Stomach (tissue), 9 donors: ENCODE data around the gene SSTR3. TPM values are rescaled to one million over a fixed set of nuclear protein-coding genes. Genes with fewer than 3 reads are reported as not detected.

Experiments used
- DNase-seq, 2 donors: peaks; one replicate each; pipeline versions ENCODE4 v3.0.0 to v3.0.0-alpha.2; 2013 to 2019
- H3K27ac ChIP-seq, 5 donors: fragments of 200-600 bp in 4 of 5; sonication (generic) in 4 of 5; one replicate each; pipeline ENCODE4 v1.5.1; 2013 to 2019; ENCODE audit warnings: mild to moderate bottlenecking in 1 of 5, moderate library complexity in 1 of 5
- H3K27me3 ChIP-seq, 3 donors: fragments of 200-600 bp; sonication (generic); one replicate each; pipeline ENCODE4 v1.5.1; 2017 to 2019; ENCODE audit warnings: mixed run types in 1 of 3
- H3K36me3 ChIP-seq, 4 donors: fragments of 200-600 bp; sonication (generic); 1 replicate in 3 of 4; 2 replicates in 1 of 4; pipeline ENCODE4 v1.5.1; 2016 to 2019
- H3K4me1 ChIP-seq, 4 donors: fragments of 200-600 bp; sonication (generic); one replicate each; pipeline ENCODE4 v1.5.1; 2016 to 2019
- H3K4me3 ChIP-seq, 4 donors: fragments of 200-600 bp; sonication (generic) in 3 of 4; one replicate each; pipeline ENCODE4 v1.5.1; 2016 to 2019; ENCODE audit warnings: mild to moderate bottlenecking in 1 of 4
- H3K9me3 ChIP-seq, 4 donors: fragments of 200-600 bp; sonication (generic); one replicate each; pipeline ENCODE4 v1.5.1; 2016 to 2019
- EP300 ChIP-seq: sonication (generic); formaldehyde crosslinking; IDR thresholded peaks from one replicate; pipeline ENCODE4 v1.6.1; 2017; ENCODE audit warnings: antibody characterized with exemption
- POLR2A ChIP-seq, 4 donors: fragments of 450-650 bp; IDR thresholded peaks; one replicate each; pipeline ENCODE4 v1.6.1; 2016; ENCODE audit warnings: antibody characterized with exemption in 4 of 4, control low read depth in 2 of 4, mild to moderate bottlenecking in 1 of 4, moderate library complexity in 1 of 4
- POLR2AphosphoS5 ChIP-seq, 3 donors: sonication (generic); formaldehyde crosslinking; IDR thresholded peaks; one replicate each; pipeline ENCODE4 v1.6.1; 2016; ENCODE audit warnings: antibody characterized with exemption in 3 of 3
- WGBS, 5 donors: extraction: QIAGEN DNeasy Blood & Tissue Kit in 3 of 5; methylation state at CpG; one replicate each; pipeline versions ENCODE4 v1.1.5 to v1.1.7; 2013 to 2018; 5-methylcytosine and 5-hydroxymethylcytosine counted together
- intact Hi-C: fragments of 100-400 bp; cut with DNase I; formaldehyde crosslinking; loops from one replicate; pipeline ENCODE4 v1.15.1; 2023; ENCODE audit warnings: low total_unique reads
- polyA plus RNA-seq, 3 donors: library from polyadenylated mRNA; stranded (reverse); fragments of 200-250 nt; gene quantifications; one replicate each; pipeline ENCODE4 v1.2.3, GENCODE V29; 2013
- total RNA-seq, 5 donors: library from RNA; depleted of rRNA; stranded (reverse); fragments of >200 nt; gene quantifications; one replicate each; pipeline versions ENCODE4 v1.1.0 to v1.2.3, GENCODE V29; 2014 to 2016
- TF ChIP-seq, protein P1 (sequence below), 7 experiments: fragments of 450-650 bp in 4 of 7; fragments of 200-600 bp in 3 of 7; sonication (generic) in 3 of 7; IDR thresholded peaks; one replicate each; pipeline ENCODE4 v1.5.1; 2016 to 2019; ENCODE audit warnings: antibody characterized with exemption in 7 of 7, control low read depth in 2 of 7, mild to moderate bottlenecking in 1 of 7
- donor health status: healthy with polysubstance abuse.
- donor health status: Bipolar disorder and iron deficiency.
- donor health status: healthy.

Gene SSTR3
- total and polyA plus RNA-seq, 8 donors, result 0.05 to 0.37 (median 0.12) TPM; not detected in 5

DNA sequence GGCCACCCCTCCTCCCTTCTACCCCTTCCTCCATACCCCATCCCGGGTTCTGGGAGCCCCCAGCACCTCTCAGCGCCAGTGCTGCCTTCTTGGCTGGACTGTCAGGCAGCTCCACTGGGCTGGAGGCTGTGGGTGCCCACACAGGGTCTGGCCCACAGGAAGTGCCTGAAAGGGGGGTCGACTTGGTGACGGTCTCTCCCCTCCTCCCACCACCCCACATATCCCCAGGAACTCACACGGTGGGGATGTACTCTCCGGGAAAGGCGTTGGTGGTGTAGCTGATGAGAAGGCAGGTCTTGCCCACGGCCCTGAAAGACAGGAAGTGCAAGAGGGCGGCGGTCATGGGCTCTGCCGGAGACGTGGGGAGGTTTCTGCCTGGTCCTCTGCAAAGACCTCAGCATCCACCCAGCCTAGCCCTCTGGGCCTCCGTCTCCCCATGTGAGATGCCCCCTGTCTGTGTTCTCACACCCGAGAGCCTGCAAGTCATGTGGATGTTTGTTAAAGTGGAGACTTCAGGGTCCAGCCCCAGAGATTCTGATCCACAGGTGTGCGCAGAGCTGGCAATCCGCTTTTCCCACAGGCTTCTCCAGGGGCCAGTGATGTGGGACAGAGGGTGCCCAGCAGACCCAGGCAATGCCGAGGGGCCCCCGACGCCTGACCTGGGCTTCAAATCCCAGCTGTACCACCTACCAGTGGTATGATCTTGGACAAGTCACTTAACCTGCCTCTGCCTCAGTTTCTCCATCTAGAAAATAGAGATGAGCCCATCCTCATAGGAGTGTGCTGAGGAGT is 29.3 kb upstream of the SSTR3 start:
- H3K27me3 ChIP-seq, result peaks cover 5 to 82% (median 11%) of the 10 kb centered on the region in 3 donors
- TF ChIP-seq EP300 (no peak), POLR2A (IDR thresholded peaks at IDR 0.05) (no peak), POLR2AphosphoS5 (IDR thresholded peaks at IDR 0.05) (no peak)
- TF ChIP-seq, protein P1, sequence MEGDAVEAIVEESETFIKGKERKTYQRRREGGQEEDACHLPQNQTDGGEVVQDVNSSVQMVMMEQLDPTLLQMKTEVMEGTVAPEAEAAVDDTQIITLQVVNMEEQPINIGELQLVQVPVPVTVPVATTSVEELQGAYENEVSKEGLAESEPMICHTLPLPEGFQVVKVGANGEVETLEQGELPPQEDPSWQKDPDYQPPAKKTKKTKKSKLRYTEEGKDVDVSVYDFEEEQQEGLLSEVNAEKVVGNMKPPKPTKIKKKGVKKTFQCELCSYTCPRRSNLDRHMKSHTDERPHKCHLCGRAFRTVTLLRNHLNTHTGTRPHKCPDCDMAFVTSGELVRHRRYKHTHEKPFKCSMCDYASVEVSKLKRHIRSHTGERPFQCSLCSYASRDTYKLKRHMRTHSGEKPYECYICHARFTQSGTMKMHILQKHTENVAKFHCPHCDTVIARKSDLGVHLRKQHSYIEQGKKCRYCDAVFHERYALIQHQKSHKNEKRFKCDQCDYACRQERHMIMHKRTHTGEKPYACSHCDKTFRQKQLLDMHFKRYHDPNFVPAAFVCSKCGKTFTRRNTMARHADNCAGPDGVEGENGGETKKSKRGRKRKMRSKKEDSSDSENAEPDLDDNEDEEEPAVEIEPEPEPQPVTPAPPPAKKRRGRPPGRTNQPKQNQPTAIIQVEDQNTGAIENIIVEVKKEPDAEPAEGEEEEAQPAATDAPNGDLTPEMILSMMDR (IDR thresholded peaks at IDR 0.05), result no peak
- intact Hi-C loops, result no loop called here
- peak overlapping the region in 4 of 5 donors; percentile 24 to 85 (median 66) for H3K27ac ChIP-seq
- H3K4me1 ChIP-seq, result peaks cover 0 to 75% (median 16%) of the 10 kb centered on the region in 4 donors
- DNase-seq, result peak in 1 of 2 donors; percentile 45
- WGBS, 5 donors, result 48 to 64% (median 62%) methylated on average over 11 to 19 of the region's 19 CpGs
- no peaks in the 10 kb centered on the region for H3K9me3 ChIP-seq
- H3K4me3 ChIP-seq, result peak overlapping the region in 3 of 4 donors; percentile 17 to 49 (median 46)
- no peaks in the 10 kb centered on the region for H3K36me3 ChIP-seq

GRCh38 chr22:37240941-37241320 is 28.7 kb upstream of the SSTR3 start:
- peaks cover 5 to 88% (median 11%) of the 10 kb centered on the region in 3 donors for H3K27me3 ChIP-seq
- TF ChIP-seq POLR2A (IDR thresholded peaks at IDR 0.05), result no peak
- TF ChIP-seq, protein P1 (IDR thresholded peaks at IDR 0.05), result no peak
- peak overlapping the region in 2 of 4 donors; percentile 46 to 49 for H3K4me3 ChIP-seq
- peak overlapping the region in 3 of 5 donors; percentile 51 to 85 (median 81) for H3K27ac ChIP-seq
- 73 to 89% (median 87%) methylated on average over 3 to 7 of the region's 7 CpGs for WGBS, 5 donors
- no peak for DNase-seq
- H3K4me1 ChIP-seq, result peaks cover 0 to 81% (median 16%) of the 10 kb centered on the region in 4 donors
- H3K9me3 ChIP-seq, result no peaks in the 10 kb centered on the region
- intact Hi-C loops, result no loop called here
- no peaks in the 10 kb centered on the region for H3K36me3 ChIP-seq

DNA sequence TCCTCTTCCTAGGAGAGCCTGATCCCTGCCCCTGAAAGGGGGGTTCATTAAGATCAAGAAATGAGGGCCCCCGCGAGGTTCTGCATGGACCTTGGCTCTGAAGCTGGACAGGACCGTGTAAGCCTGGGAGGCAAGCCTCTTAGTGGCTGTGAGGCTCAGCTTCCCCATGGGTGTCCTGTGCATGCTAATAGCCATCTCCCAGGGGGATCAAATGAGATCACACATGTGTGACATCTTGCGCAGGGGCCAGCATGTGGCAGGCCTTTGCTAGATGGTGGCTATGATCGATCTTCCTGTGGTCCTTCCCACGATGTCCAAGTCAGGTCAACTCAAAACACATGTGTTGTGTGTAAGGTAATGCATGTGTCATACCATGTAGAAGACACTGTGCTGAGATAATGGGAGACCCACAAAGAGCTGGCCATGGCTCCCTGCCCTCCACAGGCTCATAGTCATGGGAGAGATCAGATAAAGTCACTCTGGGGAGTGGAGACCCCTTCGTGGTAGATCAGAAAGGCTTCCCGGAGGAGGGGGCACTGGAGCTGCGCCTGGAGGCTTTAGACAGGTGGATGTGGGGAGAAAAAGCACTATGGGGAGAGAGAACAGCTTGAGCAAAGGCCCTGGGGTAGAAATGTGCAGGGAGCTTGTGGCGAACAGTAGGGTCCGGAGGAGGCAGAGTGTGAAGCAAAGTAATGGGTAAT is 28.1 kb upstream of the SSTR3 start:
- Histone ChIP-seq H3K9me3 (no peaks in the 10 kb centered on the region), H3K27me3 (peaks cover 5 to 93% (median 11%) of the 10 kb centered on the region in 3 donors), H3K4me1 (peaks cover 0 to 87% (median 17%) of the 10 kb centered on the region in 4 donors), H3K27ac (peak overlapping the region in 1 of 5 donors; percentile 81), H3K36me3 (no peaks in the 10 kb centered on the region), H3K4me3 (peak overlapping the region in 1 of 4 donors; percentile 46)
- intact Hi-C loops, result no loop called here
- WGBS, 5 donors, result 81 to 84% (median 82%) methylated on average over 9 to 11 of the region's 11 CpGs
- TF ChIP-seq POLR2AphosphoS5 (IDR thresholded peaks at IDR 0.05) (no peak), POLR2A (IDR thresholded peaks at IDR 0.05) (no peak), EP300 (no peak)
- no peak for DNase-seq

- intact Hi-C loops, result no loop called here
- Histone ChIP-seq H3K27ac (no peak overlapping the region), H3K27me3 (peaks cover 5 to 93% (median 11%) of the 10 kb centered on the region in 3 donors), H3K4me3 (no peak overlapping the region), H3K36me3 (no peaks in the 10 kb centered on the region), H3K4me1 (peaks cover 0 to 86% (median 16%) of the 10 kb centered on the region in 4 donors), H3K9me3 (no peaks in the 10 kb centered on the region)
- no peak for TF ChIP-seq POLR2AphosphoS5 (IDR thresholded peaks at IDR 0.05)
- no peak for TF ChIP-seq EP300
- TF ChIP-seq POLR2A (IDR thresholded peaks at IDR 0.05), result no peak
- TF ChIP-seq, protein P1 (IDR thresholded peaks at IDR 0.05), result no peak
- no peak for DNase-seq
- WGBS, 5 donors, result 68 to 77% (median 69%) methylated on average over 8 to 10 of the region's 10 CpGs
Observed at GRCh38 chr22:37239336-37240239, 27.3 kb upstream of the SSTR3 start.
